ENCODE data around the gene SPSB4.

DNA sequence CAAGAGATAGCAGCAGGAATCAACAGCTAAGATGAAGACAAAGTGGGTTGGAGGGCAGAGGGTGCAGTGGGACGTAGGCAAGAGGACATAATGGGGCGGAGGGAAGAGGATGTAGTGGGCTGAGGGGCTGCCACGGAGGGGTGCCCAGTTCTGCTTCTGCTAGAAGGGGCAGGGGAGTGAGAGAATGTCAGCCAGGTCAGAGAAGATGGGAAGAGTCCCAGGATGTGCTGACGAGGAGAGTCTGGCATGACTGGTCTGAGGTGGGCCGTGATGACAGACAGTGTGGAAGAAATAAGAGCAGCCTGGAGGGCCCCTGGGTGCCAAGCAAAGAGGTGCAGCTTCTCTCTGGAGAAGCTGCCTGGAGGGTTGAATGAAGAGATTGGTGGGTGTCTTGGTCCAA is 4.0 kb downstream of the SPSB4 start:
- TF ChIP-seq CEBPB (IDR thresholded peaks at IDR 0.05; ENCODE audit: low read depth, low read length) (no peak), SP2 (IDR thresholded peaks at IDR 0.05; ENCODE audit: low read length) (no peak), SP1 (IDR thresholded peaks at IDR 0.05; ENCODE audit: low read depth, low read length) (no peak), RAD21 (IDR thresholded peaks at IDR 0.05 in 1 of 2, conservative IDR thresholded peaks at IDR 0.05 in 1 of 2; ENCODE audit: low read depth in 2 of 2, low read length in 2 of 2) (no peak), NRF1 (IDR thresholded peaks at IDR 0.05; ENCODE audit: low read depth, low read length) (no peak)
- TF ChIP-seq, protein P1, sequence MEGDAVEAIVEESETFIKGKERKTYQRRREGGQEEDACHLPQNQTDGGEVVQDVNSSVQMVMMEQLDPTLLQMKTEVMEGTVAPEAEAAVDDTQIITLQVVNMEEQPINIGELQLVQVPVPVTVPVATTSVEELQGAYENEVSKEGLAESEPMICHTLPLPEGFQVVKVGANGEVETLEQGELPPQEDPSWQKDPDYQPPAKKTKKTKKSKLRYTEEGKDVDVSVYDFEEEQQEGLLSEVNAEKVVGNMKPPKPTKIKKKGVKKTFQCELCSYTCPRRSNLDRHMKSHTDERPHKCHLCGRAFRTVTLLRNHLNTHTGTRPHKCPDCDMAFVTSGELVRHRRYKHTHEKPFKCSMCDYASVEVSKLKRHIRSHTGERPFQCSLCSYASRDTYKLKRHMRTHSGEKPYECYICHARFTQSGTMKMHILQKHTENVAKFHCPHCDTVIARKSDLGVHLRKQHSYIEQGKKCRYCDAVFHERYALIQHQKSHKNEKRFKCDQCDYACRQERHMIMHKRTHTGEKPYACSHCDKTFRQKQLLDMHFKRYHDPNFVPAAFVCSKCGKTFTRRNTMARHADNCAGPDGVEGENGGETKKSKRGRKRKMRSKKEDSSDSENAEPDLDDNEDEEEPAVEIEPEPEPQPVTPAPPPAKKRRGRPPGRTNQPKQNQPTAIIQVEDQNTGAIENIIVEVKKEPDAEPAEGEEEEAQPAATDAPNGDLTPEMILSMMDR (IDR thresholded peaks at IDR 0.05; ENCODE audit: control extremely low read depth in 1 of 3, insufficient read depth in 1 of 3, low read depth in 1 of 3, low read length in 3 of 3), result no peak

All from H1 (cell line).